BLaER1 treated with 17β-estradiol and CSF1 and Interleukin-3, amounts not matched to agents 10 nM and 100 nM (cell line): ENCODE measurements around the gene RSPH10B2.
"Not testable (repeated sequence)": the region's sequence is repeated elsewhere in the genome, so short reads cannot be mapped to it uniquely, and the experiment has no call there.

ENCODE experiments used
- H3K27ac ChIP-seq, 11 experiments: shearing (Covaris generic); formaldehyde crosslinking; 2 replicates each; pipeline ENCODE4 v1.8.1; 2022
- H3K27me3 ChIP-seq, 11 experiments: shearing (Covaris generic); formaldehyde crosslinking; 2 replicates each; pipeline ENCODE4 v1.8.1; 2022
- H3K36me3 ChIP-seq, 11 experiments: shearing (Covaris generic); formaldehyde crosslinking; 2 replicates each; pipeline ENCODE4 v1.8.1; 2022
- H3K4me1 ChIP-seq, 10 experiments: shearing (Covaris generic); formaldehyde crosslinking; 2 replicates each; pipeline ENCODE4 v1.8.1; 2022
- H3K4me2 ChIP-seq, 11 experiments: shearing (Covaris generic); formaldehyde crosslinking; 2 replicates each; pipeline ENCODE4 v1.8.1; 2022
- H3K4me3 ChIP-seq, 10 experiments: shearing (Covaris generic); formaldehyde crosslinking; 2 replicates each; pipeline ENCODE4 v1.8.1; 2022
- H3K9ac ChIP-seq, 11 experiments: shearing (Covaris generic); formaldehyde crosslinking; 2 replicates each; pipeline ENCODE4 v1.8.1; 2022
- H3K9me3 ChIP-seq, 11 experiments: shearing (Covaris generic); formaldehyde crosslinking; replicated peaks in 1 of 11; 2 replicates each; pipeline ENCODE4 v1.8.1; 2022
- H4K20me1 ChIP-seq, 11 experiments: shearing (Covaris generic); formaldehyde crosslinking; 2 replicates each; pipeline ENCODE4 v1.8.1; 2022
- Cebpa-rat ChIP-seq, 11 experiments: shearing (Covaris generic); IDR thresholded peaks; 2 replicates each; pipeline ENCODE4 v1.8.1; 2022

Gene RSPH10B2

DNA sequence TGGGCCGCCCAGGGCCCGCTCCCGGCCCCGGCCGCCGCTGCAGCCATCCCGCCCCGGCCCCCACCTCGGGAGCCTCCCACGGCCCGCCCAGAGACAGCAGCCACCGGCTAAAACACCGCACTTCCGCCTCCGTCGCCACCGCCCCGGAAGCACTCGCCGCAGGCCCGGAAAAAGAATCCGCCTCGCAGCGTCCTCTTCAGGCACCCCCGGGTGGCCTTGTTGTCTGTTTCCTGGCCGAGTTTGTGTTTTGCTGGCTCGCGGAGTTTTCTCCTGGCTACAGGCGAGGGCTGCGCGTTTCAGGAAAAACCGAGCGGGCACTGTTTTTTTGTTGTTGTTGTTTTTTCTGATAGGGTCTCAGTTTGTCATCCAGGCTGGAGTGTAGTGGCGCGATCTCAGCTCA lies 72.2 kb downstream of the RSPH10B2 start, which contains the start of gene CCZ1B:
Gene CCZ1B (minus strand): TSS at position 125 of the 400 bp plus-strand sequence. CDS start 78 bp downstream, at position 47.
- H3K27me3 ChIP-seq, H4K20me1 ChIP-seq, H3K9me3 ChIP-seq: not testable (repeated sequence)
- H3K4me1 ChIP-seq: peaks cover 5 to 20% (median 13%) of the 10 kb centered on the region in 10 experiments; a peak in 19 of 20 replicates
- H3K4me2 ChIP-seq: peak within 1 kb of the TSS; percentile 60 to 78 (median 68)
- peak within 1 kb of the TSS; percentile 53 to 67 (median 60) for H3K4me3 ChIP-seq
- peaks cover 11 to 26% (median 16%) of the 10 kb centered on the region in 11 experiments; a peak in 19 of 22 replicates for H3K36me3 ChIP-seq
- peak within 1 kb of the TSS; percentile 65 to 79 (median 76) for H3K9ac ChIP-seq
- H3K27ac ChIP-seq: peak within 1 kb of the TSS; percentile 73 to 85 (median 81)

DNA sequence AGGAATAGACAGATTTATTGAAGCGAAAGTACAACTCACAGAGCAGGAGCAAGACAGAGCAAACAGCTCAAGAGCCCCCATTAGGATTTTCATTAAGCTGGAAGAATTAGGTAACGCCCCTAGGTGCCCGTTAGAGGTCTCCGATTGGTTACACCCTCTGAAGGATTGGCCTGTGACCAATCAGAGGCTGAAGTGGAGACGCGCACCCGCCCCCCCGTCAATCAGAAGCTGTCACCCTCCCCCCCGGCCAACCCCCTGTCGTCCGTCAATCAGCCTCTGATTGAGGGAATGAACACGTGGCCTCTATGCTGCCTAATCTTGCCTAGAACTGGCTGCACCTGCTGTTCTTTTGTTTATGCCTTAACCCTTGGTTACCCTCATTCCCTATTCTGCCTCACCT lies 73.3 kb downstream of the RSPH10B2 start:
- Histone ChIP-seq H3K4me1 (peaks cover 5 to 20% (median 13%) of the 10 kb centered on the region in 10 experiments; a peak in 19 of 20 replicates), H3K36me3 (peaks cover 4 to 16% (median 7%) of the 10 kb centered on the region in 11 experiments; a peak in 14 of 22 replicates)
- H4K20me1 ChIP-seq, H3K9me3 ChIP-seq, H3K27me3 ChIP-seq, H3K4me3 ChIP-seq, H3K4me2 ChIP-seq, H3K9ac ChIP-seq, H3K27ac ChIP-seq: not testable (repeated sequence)

DNA sequence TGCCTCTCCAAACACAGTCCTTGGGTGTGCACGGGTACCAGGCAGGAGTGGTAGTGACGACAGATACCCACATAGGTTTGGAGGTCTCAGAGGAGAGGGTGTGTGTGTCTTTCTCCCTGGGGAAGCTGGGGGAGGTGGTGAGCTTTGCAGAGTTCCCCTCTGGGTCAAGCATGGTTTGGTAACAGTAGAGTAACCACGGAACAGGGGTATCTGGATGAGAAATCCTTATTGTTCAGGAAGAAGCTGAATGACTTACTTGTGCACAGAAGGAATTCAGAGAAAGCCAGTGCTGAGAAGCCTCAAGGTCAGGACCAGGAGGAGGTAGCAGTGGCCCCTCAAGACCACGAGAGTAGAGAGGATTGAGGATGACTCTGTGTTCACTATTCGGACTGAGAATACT lies 75.7 kb downstream of the RSPH10B2 start:
- Histone ChIP-seq H3K4me2 (peak overlapping the region in 7 of 11 experiments; percentile 31 to 48 (median 44); a peak in 13 of 22 replicates), H3K4me1 (peaks cover 5 to 20% (median 13%) of the 10 kb centered on the region in 10 experiments; a peak in 19 of 20 replicates)
- not testable (repeated sequence) for H4K20me1 ChIP-seq, H3K36me3 ChIP-seq, H3K27ac ChIP-seq, H3K9me3 ChIP-seq, H3K4me3 ChIP-seq, H3K27me3 ChIP-seq, H3K9ac ChIP-seq

DNA sequence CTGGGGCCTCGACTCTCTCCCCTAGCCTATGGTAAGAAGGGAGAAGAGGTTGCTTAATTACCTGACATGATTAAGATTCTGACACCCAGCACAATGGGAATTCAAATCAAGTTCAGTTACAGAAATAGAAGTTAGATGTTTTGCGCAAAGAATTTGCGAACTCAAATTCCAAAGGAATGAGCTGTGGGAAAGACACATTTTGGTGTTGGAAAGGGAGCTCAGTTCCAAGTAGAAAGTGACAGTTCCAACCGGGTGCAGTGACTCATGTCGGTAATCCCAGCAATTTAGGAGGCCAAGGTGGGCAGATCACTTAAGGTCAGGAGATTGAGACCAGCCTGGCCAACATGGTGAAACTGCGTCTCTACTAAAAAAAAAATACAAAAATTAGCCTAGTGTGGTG lies 76.1 kb downstream of the RSPH10B2 start:
- H4K20me1 ChIP-seq, H3K27ac ChIP-seq, H3K4me3 ChIP-seq, H3K27me3 ChIP-seq, H3K9me3 ChIP-seq, H3K36me3 ChIP-seq, H3K9ac ChIP-seq: not testable (repeated sequence)
- peak overlapping the region in 7 of 11 experiments; percentile 31 to 48 (median 44); a peak in 13 of 22 replicates for H3K4me2 ChIP-seq
- H3K4me1 ChIP-seq: peaks cover 1 to 15% (median 9%) of the 10 kb centered on the region in 10 experiments; a peak in 19 of 20 replicates

DNA sequence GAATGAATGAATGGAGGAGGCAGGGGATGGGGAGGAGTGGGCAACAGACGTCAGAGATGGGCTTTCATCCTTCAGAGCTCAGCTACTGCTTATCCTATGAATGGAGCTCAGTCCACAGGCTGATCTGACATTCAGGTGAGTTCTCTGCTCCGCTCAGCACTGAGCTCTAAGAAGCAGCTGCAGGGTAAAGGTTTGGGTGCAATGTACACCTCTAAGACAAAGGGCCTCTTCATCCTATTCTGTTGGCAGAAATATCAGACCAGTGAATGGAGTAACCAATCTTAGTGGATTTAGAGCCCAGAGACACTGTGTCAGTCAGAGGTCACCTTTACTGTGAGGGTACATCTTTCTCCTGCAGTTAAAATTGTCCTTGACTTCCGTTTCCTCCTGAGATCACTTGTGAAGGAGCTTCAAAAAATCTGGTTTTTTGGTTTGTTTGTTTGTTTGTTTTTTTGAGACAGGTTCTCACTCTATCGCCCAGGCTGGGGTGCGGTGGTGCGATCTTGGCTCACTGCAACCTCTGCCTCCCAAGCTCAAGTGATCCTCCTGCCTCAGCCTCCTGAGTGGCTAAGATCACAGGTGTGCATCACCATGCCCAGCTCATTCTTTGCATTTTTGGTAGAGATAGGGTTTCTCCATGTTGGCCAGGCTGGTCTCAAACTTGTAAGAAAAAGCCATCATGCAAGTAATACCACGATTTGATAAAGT lies 77.3 kb downstream of the RSPH10B2 start:
- H3K4me2 ChIP-seq: no peak overlapping the region
- H3K4me3 ChIP-seq: no peak overlapping the region
- no peak overlapping the region for H3K27ac ChIP-seq
- no peaks in the 10 kb centered on the region for H3K36me3 ChIP-seq
- H3K9me3 ChIP-seq: no peaks in the 10 kb centered on the region
- H3K9ac ChIP-seq: no peak overlapping the region
- no peaks in the 10 kb centered on the region for H4K20me1 ChIP-seq
- peaks cover 0 to 23% (median 8%) of the 10 kb centered on the region in 10 experiments; a peak in 12 of 20 replicates for H3K4me1 ChIP-seq
- no peaks in the 10 kb centered on the region for H3K27me3 ChIP-seq
- TF ChIP-seq Cebpa-rat (IDR thresholded peaks at IDR 0.05): no peak

DNA sequence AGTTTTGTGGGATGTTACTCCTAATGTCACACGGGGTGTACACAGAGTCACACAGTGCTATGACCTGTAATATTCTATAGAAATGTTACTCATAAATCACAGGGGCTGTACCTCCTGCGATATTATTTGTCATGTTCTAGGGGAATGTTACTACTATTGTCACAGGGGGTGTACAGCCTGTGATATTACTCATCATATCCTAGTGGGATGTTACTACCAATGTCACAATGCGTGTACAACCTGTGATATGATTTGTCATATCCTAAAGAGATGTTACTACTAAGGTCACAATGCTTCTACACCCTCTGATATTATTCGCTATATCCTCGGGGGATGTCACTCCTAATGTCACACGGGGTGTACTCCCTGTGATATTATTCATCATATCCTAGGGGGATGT lies 79.7 kb downstream of the RSPH10B2 start:
- H3K9me3 ChIP-seq: peaks cover 0 to 16% (median 6%) of the 10 kb centered on the region in 11 experiments; a peak in 9 of 22 replicates

DNA sequence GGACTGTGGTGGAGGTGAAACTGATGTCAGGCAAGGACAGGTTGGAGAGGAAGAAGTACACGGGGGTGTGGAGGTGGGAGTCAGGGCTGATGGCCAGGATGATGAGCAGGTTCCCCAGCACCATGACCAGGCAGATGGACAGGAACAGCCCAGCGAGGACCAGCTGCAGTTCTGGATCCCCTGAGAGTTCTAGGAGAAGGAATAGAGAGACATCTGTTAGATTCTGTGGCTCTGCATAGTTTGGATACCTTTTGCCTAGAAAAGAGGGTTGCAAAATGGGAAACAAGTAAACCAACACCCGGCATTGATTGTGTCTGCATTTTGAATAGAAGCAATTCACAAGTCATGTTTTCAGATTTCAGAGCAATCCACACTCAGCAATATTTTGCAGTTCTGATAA lies 81.6 kb downstream of the RSPH10B2 start:
- not testable (repeated sequence) for H3K27ac ChIP-seq, H3K36me3 ChIP-seq, H3K4me3 ChIP-seq, H3K9ac ChIP-seq, H3K27me3 ChIP-seq, H4K20me1 ChIP-seq
- peaks cover 4 to 24% (median 14%) of the 10 kb centered on the region in 11 experiments; a peak in 10 of 22 replicates for H3K9me3 ChIP-seq
- H3K4me1 ChIP-seq: peaks cover 0 to 12% (median 0%) of the 10 kb centered on the region in 10 experiments; a peak in 4 of 20 replicates
- H3K4me2 ChIP-seq: peak overlapping the region in 5 of 11 experiments; percentile 4 to 38 (median 29); a peak in 5 of 22 replicates

More for the DNA sequence above, 79.7 kb downstream of the RSPH10B2 start:
- Histone ChIP-seq H3K27ac (no peak overlapping the region), H3K4me1 (peaks cover 0 to 24% (median 8%) of the 10 kb centered on the region in 10 experiments; a peak in 12 of 20 replicates), H3K4me2 (no peak overlapping the region), H3K4me3 (no peak overlapping the region), H3K9ac (no peak overlapping the region), H4K20me1 (no peaks in the 10 kb centered on the region), H3K36me3 (no peaks in the 10 kb centered on the region), H3K27me3 (no peaks in the 10 kb centered on the region)
- TF ChIP-seq Cebpa-rat (IDR thresholded peaks at IDR 0.05): no peak

DNA sequence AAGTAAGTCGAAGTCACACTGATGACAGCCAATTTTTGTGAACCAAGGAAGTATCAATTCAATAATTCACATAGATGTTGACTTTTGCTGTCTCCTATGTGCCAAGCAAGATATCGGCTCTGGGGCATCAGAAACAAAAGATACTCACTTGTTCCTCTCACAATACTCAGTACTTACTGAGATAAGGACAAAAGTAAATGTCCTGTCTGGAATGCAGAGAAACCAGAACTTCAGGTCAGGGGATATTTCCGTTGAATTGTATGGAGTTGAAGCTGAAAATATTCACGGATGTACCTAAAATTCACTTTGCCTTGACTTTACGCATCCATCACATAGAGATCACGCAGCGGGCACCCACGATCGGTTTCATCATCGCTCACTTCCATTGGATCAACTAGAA lies 83.2 kb downstream of the RSPH10B2 start:
- H3K27ac ChIP-seq, H3K4me2 ChIP-seq, H3K4me3 ChIP-seq, H3K36me3 ChIP-seq, H4K20me1 ChIP-seq, H3K9ac ChIP-seq, H3K27me3 ChIP-seq: not testable (repeated sequence)
- Histone ChIP-seq H3K4me1 (peaks cover 0 to 12% (median 0%) of the 10 kb centered on the region in 10 experiments; a peak in 4 of 20 replicates), H3K9me3 (peaks cover 4 to 24% (median 14%) of the 10 kb centered on the region in 11 experiments; a peak in 10 of 22 replicates)

DNA sequence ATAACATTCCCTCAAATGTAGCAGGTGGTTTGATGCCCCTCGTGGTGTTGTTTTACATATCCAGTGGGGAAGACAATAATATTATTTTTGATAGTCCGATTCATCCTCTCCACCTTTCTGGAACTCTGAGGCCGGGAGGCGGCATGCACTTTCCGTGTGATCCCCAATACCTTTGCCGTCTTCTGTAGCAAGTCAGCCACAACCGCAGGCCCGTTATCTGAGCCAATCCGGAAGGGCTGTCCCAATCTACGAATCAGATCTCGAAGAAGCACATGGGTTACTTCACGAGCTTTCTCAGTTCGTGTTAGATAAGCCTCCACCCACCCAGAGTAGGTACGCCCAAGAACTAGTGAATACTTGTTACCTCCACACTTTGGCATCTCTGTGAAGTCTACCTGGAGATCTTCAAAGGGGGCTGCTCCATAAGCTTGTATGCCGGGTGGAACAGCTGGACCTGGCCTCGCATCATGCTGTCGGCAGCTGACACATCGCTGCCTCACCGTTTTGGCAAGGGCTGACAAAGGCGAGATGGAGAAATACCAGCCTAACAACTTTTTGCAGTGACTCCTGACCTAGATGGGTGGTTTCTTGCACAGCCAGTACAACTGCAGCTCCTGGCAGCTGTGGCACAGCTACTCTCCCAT lies 88.5 kb downstream of the RSPH10B2 start:
- not testable (repeated sequence) for H3K4me3 ChIP-seq, H3K9ac ChIP-seq, H3K27me3 ChIP-seq, H4K20me1 ChIP-seq, H3K4me2 ChIP-seq, H3K36me3 ChIP-seq, H3K27ac ChIP-seq
- Histone ChIP-seq H3K4me1 (peaks cover 0 to 16% (median 8%) of the 10 kb centered on the region in 10 experiments; a peak in 14 of 20 replicates), H3K9me3 (peaks cover 4 to 21% (median 12%) of the 10 kb centered on the region in 11 experiments; a peak in 10 of 22 replicates)

DNA sequence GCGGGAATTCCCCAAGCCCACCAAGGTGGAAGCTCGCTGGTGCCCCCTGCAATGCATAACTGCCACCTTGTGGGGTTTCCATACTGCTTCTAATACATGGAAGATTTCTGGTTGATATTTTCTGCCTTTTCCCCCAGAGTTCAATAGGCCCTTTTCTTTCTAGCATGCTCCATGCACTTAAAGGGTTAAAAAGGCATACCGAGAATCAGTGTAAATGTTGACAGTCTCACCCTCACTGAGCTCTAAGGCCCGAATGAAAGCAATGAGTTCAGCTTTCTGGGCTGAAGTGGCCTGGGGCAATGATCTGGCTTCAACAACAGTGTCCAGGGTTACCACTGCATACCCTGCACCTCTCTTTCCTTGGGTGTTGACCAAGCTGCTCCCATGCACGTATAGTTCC lies 89.2 kb downstream of the RSPH10B2 start:
- H3K27ac ChIP-seq, H3K27me3 ChIP-seq, H4K20me1 ChIP-seq, H3K4me3 ChIP-seq, H3K36me3 ChIP-seq, H3K4me2 ChIP-seq, H3K9ac ChIP-seq: not testable (repeated sequence)
- peaks cover 0 to 16% (median 8%) of the 10 kb centered on the region in 10 experiments; a peak in 14 of 20 replicates for H3K4me1 ChIP-seq
- H3K9me3 ChIP-seq: peaks cover 4 to 20% (median 8%) of the 10 kb centered on the region in 11 experiments; a peak in 10 of 22 replicates

DNA sequence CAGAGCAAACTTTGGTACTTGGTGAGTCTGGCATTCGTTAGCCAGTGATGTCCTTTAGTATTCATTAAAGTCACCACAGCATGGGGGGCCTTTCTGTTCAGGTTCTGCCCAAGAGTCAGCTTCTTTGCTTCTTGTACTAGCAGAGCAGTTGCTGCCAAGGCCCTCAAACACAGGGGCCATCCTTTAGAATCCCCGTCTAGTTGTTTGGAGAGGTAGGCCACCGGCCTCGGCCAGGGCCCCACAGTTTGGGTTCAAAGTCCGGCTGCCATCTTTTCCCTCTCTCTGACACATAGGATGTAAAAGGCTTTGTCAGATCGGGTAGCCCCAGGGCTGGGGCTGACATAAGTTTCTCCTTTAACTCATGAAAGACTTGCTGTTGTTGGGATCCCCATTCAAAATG lies 89.8 kb downstream of the RSPH10B2 start:
- H3K9ac ChIP-seq, H4K20me1 ChIP-seq, H3K27me3 ChIP-seq, H3K36me3 ChIP-seq, H3K27ac ChIP-seq, H3K4me3 ChIP-seq, H3K4me2 ChIP-seq: not testable (repeated sequence)
- H3K9me3 ChIP-seq: peaks cover 0 to 14% (median 7%) of the 10 kb centered on the region in 11 experiments; a peak in 7 of 22 replicates
- H3K4me1 ChIP-seq: peaks cover 0 to 16% (median 8%) of the 10 kb centered on the region in 10 experiments; a peak in 14 of 20 replicates

DNA sequence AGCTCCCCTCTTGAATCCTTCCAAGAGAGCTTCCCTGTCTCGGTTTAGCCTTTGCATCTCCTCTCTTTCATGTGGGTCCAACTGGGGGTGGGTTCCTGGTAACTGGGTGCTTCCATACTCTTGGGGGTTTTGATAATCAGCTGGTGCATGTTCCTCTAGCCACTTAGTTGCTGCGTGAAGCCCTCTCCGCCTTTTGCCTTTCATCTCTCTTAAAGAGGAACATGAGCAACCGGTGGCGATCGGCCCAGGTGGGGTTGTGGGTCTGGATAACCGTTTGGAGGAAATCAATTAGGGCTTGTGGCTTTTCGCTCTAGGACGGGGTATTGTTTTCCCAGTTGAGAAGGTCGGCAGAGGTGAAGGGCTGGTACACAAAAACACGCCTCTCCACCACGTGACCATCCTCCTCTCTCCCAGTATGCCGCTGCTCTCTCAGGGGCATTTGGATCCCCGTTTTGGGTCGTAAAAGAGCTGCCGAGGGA lies 92.1 kb downstream of the RSPH10B2 start:
- peak overlapping the region; percentile 48 to 79 (median 68); a peak in 21 of 22 replicates for H3K4me2 ChIP-seq
- H4K20me1 ChIP-seq, H3K27ac ChIP-seq, H3K36me3 ChIP-seq, H3K4me3 ChIP-seq, H3K9me3 ChIP-seq, H3K9ac ChIP-seq, H3K27me3 ChIP-seq: not testable (repeated sequence)
- H3K4me1 ChIP-seq: peaks cover 0 to 16% (median 8%) of the 10 kb centered on the region in 10 experiments; a peak in 14 of 20 replicates

DNA sequence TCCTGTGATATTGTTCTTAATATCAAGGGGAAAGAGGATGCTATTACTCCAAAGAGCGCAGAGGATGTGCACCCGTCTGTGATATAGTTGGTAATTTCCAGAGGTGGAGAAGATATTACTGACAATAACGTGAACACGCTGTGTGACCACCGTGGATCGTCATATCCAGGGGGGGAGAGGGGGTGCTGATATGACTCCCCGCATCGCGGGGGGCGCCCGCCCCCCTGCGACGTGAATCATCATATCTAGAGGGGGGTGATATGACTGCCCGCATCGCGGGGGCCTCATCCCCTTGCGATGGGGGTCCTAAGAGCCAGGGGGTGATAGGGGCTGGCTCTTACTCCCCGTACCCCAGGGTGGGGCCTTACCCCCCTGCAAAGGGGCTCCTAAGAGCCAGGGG lies 93.8 kb downstream of the RSPH10B2 start:
- not testable (repeated sequence) for H3K4me2 ChIP-seq, H3K4me3 ChIP-seq, H3K27me3 ChIP-seq, H3K9me3 ChIP-seq, H3K36me3 ChIP-seq, H3K9ac ChIP-seq, H3K27ac ChIP-seq, H4K20me1 ChIP-seq
- peaks cover 0 to 16% (median 8%) of the 10 kb centered on the region in 10 experiments; a peak in 14 of 20 replicates for H3K4me1 ChIP-seq
